ENCODE results near the gene SVIP.

SVIP gene, protein sequence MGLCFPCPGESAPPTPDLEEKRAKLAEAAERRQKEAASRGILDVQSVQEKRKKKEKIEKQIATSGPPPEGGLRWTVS

DNA sequence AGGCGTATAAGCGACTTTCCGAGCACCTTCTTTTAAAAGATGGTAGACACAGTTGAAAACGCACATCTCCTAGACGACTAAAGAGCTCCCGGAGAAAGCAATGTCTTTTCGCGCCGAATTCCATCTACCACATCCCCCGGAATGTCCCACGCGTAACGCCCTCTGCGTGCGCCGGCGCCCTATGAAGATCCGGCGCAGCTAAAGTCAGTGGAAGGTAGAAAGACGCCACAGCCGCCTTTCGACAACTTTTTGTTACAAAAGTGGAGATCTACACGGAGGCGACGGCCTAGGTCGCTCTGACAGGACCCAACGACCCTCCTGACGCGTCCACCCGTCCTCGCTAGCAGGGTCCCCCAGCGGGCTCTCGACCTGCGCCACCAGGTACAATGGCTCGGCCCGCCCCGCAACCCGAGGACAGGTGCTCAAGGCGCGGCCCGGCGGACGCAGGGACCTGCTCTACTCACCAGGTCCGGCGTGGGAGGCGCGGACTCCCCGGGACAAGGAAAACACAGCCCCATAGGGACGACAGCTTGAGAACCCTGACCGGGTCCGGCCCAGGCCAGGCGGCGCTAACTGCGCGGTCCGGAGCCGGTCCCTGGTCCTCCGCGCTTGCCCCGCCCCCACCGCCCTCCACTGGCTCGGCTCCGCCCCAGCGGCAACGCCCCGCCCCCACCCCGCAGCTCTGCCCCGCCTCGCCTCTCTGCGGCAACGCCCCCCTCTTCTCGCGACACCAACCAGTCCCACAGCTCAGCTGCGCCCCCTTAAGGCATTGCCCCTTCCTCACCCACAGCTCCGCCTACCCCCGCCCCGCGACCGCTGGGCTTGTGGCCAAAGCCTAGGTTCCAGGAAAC, at the start of gene SVIP:
Gene SVIP, minus strand, starts transcription at position 571 of the 851 bp plus-strand sequence. Its CDS starts 53 bp downstream, at position 518.
- intact Hi-C loops (cut with DNase I), result loop anchor here (2.0 to 10.0 kb wide), 4 partner anchors 37 to 585 kb away; partner anchors contain the start of genes FANCF and SLC17A6
- DNase-seq, result peak; percentile 87 to 99 (median 96)

DNA sequence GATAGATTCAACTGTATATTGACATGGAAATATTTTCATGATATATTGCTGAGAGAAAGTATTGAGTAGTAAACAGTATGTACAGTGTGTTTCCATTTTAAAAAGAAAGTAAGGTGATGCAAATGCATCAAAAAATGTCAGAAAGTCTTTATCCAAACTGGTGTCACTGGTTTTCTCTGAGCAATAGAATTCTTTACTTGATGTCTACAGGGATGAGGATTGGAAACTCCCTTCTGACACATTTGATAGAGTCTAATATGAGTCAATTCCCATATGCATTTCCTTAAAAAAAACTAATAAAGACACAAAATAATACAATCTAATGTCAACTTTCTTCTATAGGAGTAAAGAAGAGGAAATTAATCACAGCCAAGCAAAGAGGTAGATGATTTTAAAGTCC, 49.0 kb upstream of the SVIP start:
- intact Hi-C loops (cut with DNase I), result no loop called here
- no peak for DNase-seq

DNA sequence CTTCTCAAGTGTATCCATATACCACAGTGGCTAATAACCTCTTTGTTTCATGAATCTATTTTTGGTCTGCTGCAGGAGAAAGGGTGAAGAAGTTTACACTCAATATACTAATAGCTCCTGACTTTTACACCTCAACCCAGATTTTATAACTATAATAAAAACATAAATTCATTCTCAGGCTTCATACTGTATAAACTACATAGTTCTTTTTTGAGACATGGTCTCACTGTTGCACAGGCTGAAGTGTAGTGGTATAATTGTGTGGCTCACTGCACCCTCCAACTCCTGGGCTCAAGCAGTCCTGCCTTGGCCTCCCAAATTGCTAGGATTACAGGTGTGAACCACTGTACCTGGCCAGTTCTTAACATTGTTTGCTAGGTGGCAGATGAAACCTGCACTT, 48.4 kb upstream of the SVIP start:
- intact Hi-C loops (cut with DNase I), result no loop called here
- DNase-seq, result no peak

DNA sequence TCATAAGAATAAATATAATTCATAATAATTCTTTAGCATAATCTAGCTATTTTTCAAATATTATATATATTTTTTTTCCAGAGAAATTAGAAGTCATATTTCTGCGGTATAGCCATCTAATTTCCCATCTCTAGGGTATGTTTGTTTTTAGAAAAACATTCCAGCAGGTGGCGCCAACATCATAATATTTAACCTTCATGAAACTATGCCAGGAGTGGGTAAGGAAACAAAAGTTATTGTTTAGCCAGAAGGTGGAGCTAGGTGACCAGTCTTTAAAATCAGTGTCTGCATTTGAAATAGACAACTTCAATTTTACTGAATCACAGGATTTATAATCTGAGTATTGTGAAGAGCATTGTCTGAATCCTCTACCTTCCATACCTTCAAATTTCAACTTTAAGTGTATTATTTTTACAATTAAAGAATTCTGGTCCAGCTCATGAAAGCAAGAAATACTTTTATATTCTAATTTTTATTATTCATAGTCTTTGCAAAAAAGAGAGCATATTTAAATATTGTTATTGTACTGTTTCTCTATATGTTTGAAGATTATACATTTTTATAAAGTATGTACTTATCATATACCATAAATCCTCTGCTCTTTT, 46.4 kb upstream of the SVIP start:
- intact Hi-C loops (cut with DNase I), result no loop called here
- peak in 4 of 10 donors; percentile 17 to 55 (median 48) for DNase-seq

GRCh38 chr11:22869325-22869724, 39.7 kb upstream of the SVIP start:
- intact Hi-C loops (cut with DNase I), result no loop called here
- no peak for DNase-seq

DNA sequence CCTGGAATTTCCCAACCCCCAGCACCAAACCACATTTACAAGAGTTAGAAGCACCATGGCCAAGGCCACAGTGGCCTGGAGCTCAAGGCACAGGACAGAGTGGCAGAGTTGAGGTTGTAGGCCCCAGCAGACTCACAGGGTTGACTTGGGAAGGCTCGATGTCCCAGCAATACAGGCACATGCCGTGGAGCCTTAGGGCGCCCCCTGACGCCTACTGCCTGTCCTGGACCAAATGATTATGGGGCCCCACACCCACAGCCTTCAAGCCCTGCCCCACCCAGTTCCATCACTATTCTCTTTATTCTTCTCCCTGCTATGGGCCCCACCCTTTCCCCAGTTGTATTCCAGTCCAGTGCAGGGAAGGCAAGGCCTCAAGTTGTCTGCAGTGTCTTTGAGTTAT, 30.6 kb upstream of the SVIP start, which contains the start of gene CCDC179:
Gene CCDC179, minus strand, starts transcription at position 234 of the 400 bp plus-strand sequence. Its CDS starts 53 bp downstream, at position 181.
- DNase-seq, result peak in 1 of 10 donors; percentile 27
- intact Hi-C loops (cut with DNase I), result no loop called here

- no peak for DNase-seq
- intact Hi-C loops (cut with DNase I), result no loop called here
Measured at GRCh38 chr11:22859756-22860155, 30.2 kb upstream of the SVIP start.

DNA sequence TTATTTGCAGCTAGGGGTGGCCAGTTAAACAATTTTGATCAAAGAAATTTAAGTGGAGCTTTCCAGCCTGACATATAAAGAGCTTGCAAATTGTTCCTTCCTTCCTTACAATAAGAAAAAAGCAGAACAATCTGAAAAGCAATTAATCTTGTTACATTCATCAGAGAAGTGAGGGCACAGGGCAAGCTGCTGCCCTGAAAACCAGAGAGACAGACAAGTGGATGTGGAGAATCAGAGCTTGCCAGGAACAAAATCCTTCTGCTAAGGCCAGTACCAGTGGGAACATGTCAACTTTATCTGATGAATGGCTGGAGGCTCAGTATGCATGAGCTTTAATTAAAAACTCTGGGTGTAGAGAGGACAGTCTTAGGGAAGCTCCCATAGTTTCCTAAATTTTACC, 21.9 kb upstream of the SVIP start:
- intact Hi-C loops (cut with DNase I), result no loop called here
- no peak for DNase-seq

- intact Hi-C loops (cut with DNase I), result no loop called here
Measured at GRCh38 chr11:22846726-22847125, 17.1 kb upstream of the SVIP start.

GRCh38 chr11:22832315-22833015, 2.9 kb upstream of the SVIP start:
- DNase-seq, result no peak
- intact Hi-C loops (cut with DNase I), result no loop called here

More at GRCh38 chr11:22846726-22847125, 17.1 kb upstream of the SVIP start:
- no peak for DNase-seq

GRCh38 chr11:22830082-22830414, 447 bp upstream of the SVIP start:
- intact Hi-C loops (cut with DNase I), result no loop called here
- no peak for DNase-seq

DNA sequence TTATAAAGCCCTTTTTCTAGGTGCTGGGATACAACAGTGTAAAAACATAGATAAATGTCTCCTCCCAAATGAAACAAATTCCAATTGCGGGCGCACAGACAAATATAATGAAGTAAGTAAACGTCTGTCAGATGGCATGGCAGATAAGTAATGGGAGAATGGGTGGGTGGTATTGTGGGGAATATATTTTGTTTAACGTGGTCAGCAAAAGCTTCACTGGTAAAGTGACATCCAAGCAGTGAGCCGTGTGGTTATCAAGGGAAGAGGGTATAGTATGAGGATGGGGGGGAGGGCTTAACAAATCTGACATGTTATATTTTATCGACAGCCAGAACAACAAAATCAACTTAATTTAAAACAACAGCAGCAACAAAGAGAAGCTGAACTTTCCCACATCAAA, 1.2 kb downstream of the SVIP start:
- intact Hi-C loops (cut with DNase I), result loop anchor here (2.0 to 10.0 kb wide), 4 partner anchors 36 to 584 kb away; partner anchors contain the start of genes FANCF and SLC17A6

GRCh38 chr11:22822203-22822602, 7.4 kb downstream of the SVIP start:
- DNase-seq, result no peak
- intact Hi-C loops (cut with DNase I), result loop anchor here (10.0 kb wide), 2 partner anchors 487 to 577 kb away; partner anchors contain the start of gene SLC17A6

More for the DNA sequence above, 1.2 kb downstream of the SVIP start:
- DNase-seq, result no peak

DNA sequence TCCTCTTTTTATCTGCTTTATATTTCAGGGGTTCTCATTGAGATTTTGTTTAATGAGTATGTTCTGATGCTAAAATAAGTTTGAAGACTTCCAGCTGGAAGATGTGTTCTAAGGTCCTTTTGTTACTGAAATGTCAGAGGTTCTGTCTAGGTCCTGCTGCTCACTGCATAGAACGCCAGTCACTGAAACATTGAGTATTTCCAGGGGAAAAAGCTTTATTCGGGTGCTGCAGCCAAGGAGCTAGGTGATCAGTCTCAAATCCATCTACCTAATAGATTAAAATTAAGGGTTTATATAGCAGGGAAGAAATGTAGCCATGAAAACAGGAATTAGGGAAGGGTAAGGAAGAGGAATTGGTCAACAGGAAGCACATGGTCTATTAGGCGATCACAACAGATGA, 19.7 kb downstream of the SVIP start:
- intact Hi-C loops (cut with DNase I), result no loop called here

GRCh38 chr11:22808571-22809197, 20.9 kb downstream of the SVIP start:
- no peak for DNase-seq
- intact Hi-C loops (cut with DNase I), result no loop called here

More for the DNA sequence above, 19.7 kb downstream of the SVIP start:
- no peak for DNase-seq

DNA sequence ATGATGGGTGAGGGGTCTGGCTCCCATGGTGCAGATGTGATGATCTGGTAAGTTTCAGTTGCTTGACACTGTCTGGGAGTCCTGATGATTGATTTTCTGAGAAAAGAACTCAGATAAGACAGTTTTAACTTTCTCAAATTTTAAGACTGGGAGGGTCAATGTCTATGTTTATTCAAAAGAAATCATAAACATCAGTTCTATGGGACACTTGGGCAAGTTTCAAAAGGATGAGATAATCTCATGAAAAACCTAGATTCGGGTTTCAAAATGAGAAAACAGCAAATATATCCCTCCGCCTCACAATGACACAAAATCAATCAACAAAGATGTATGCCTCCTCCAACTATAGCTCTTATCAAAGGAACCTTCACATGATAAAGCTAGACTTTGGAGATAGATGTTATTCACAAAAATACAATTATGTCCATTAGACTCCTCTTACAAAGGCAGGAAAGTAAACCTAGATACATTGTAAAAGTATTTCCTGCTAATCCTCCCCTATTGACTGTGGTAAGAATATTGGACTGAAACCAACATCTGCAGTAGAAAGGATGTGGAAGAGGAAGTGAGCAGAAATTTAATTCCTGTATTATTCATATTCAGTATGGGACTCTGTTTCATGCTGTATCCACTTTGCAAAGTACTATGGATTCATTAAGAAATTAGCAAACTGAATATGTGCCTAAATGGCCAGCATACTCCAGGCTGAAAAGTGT, 21.6 kb downstream of the SVIP start:
- intact Hi-C loops (cut with DNase I), result no loop called here
- DNase-seq, result no peak

DNA sequence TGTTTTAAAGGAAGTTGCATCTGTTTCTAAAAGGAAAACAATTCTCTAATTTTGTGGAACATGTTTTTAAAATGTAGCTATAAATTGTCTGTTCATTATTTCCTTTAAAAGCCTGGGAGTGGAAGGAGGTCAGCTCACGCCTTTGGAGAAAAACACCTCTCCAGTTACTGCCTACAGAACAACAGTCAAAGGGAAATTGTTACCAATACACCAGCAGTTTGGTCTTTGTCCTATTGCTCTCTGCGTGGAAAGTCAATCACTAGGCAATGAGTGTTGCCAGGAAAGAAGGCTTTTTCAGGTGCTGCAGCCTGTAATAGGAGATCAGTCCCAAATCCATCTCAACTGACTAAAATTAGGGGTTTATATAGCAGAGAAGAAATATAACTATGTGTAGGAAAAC, 22.2 kb downstream of the SVIP start:
- intact Hi-C loops (cut with DNase I), result no loop called here

DNA sequence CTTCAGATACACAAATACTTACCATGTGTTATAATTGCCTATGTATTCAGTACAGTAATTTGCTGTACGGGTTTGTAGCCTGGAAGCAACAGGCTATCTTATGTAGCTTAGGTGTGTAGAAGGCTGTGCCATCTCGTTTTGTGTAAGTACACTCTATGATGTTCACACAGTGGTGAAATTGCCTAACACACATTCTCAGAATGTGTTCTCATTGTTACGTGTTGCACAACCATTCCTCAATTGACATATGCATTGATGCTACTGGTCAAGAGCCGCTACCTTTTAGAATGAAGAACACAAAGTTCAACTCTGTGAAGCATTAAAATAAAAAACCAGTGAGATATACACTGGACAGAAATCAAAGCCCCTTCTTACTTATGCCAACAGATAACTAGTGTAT, 26.7 kb downstream of the SVIP start:
- intact Hi-C loops (cut with DNase I), result no loop called here
- DNase-seq, result no peak

More for the DNA sequence above, 22.2 kb downstream of the SVIP start:
- DNase-seq, result no peak

DNA sequence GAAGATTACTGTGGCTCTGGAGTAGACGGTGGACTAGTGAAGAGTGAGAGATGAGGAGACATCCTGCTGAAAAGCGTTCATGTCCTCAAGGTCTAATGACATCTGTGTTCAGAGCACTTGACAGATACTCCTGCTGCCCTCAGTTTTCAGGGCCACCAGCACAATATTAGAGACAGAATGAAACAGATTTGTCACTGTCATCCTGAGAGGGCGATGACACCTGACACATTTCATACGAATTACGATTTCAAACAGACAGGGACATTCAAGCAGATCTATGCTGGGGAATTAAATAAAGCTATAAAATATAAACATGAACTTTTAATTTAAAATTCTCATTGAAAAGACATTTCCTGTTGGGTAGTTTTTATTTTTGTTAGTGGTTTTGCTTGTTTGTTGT, 29.1 kb downstream of the SVIP start:
- no peak for DNase-seq
- intact Hi-C loops (cut with DNase I), result no loop called here

- DNase-seq, result no peak
- intact Hi-C loops (cut with DNase I), result no loop called here
Measured at GRCh38 chr11:22798901-22799300, 30.7 kb downstream of the SVIP start.
